Measurements from ENCODE around the gene EMX1. TPM values are rescaled to one million over a fixed set of nuclear protein-coding genes. Genes with fewer than 3 reads are reported as not detected.
A peak's percentile ranks its signal among the peaks of the same experiment; 100 is the strongest.

EMX1 gene
- polyA plus RNA-seq, 1 donor: 0.22 TPM

- no CpG with 5 or more reads among the region's 16 CpGs for WGBS (ENCODE audit: insufficient coverage, low lambda C conversion rate)
- Histone ChIP-seq H3K36me3 (ENCODE audit: control insufficient read depth, insufficient read depth, low read length) (peaks cover 2% of the 10 kb centered on the region), H3K9me3 (ENCODE audit: control insufficient read depth, low read depth, low read length) (no peaks in the 10 kb centered on the region), H3K4me3 (ENCODE audit: low read length) (no peak overlapping the region), H3K27me3 (ENCODE audit: control insufficient read depth, insufficient read depth, low read length) (no peaks in the 10 kb centered on the region), H3K4me1 (ENCODE audit: control insufficient read depth, insufficient read depth, low read length) (no peaks in the 10 kb centered on the region), H3K27ac (ENCODE audit: low read length) (no peak overlapping the region)
- no peak for DNase-seq
These were observed 27.6 kb downstream of the EMX1 start for GRCh38 chr2:72944804-72945449.

- Histone ChIP-seq H3K36me3 (ENCODE audit: control insufficient read depth, insufficient read depth, low read length) (peaks cover 2% of the 10 kb centered on the region), H3K4me3 (ENCODE audit: low read length) (no peak overlapping the region), H3K27me3 (ENCODE audit: control insufficient read depth, insufficient read depth, low read length) (no peaks in the 10 kb centered on the region), H3K9me3 (ENCODE audit: control insufficient read depth, low read depth, low read length) (no peaks in the 10 kb centered on the region), H3K4me1 (ENCODE audit: control insufficient read depth, insufficient read depth, low read length) (no peaks in the 10 kb centered on the region), H3K27ac (ENCODE audit: low read length) (no peak overlapping the region)
- no peak for DNase-seq
- no CpG with 5 or more reads among the region's 9 CpGs for WGBS (ENCODE audit: insufficient coverage, low lambda C conversion rate)
These were observed 28.2 kb downstream of the EMX1 start for GRCh38 chr2:72945450-72946019.

- no peak overlapping the region for H3K4me3 ChIP-seq (ENCODE audit: low read length)
- H3K36me3 ChIP-seq (ENCODE audit: control insufficient read depth, insufficient read depth, low read length): peaks cover 2% of the 10 kb centered on the region
- H3K27ac ChIP-seq (ENCODE audit: low read length): no peak overlapping the region
- no CpG with 5 or more reads among the region's 9 CpGs for WGBS (ENCODE audit: insufficient coverage, low lambda C conversion rate)
- DNase-seq: no peak
- no peaks in the 10 kb centered on the region for H3K9me3 ChIP-seq (ENCODE audit: control insufficient read depth, low read depth, low read length)
- no peaks in the 10 kb centered on the region for H3K27me3 ChIP-seq (ENCODE audit: control insufficient read depth, insufficient read depth, low read length)
- no peaks in the 10 kb centered on the region for H3K4me1 ChIP-seq (ENCODE audit: control insufficient read depth, insufficient read depth, low read length)
These were observed 29.1 kb downstream of the EMX1 start for GRCh38 chr2:72946466-72946865.

GRCh38 chr2:72947952-72948830 lies 30.9 kb downstream of the EMX1 start:
- no peaks in the 10 kb centered on the region for H3K9me3 ChIP-seq (ENCODE audit: control insufficient read depth, low read depth, low read length)
- H3K4me1 ChIP-seq (ENCODE audit: control insufficient read depth, insufficient read depth, low read length): no peaks in the 10 kb centered on the region
- no peaks in the 10 kb centered on the region for H3K27me3 ChIP-seq (ENCODE audit: control insufficient read depth, insufficient read depth, low read length)
- WGBS (ENCODE audit: insufficient coverage, low lambda C conversion rate): 68% methylated on average over 2 of the region's 10 CpGs
- no peak overlapping the region for H3K4me3 ChIP-seq (ENCODE audit: low read length)
- no peak overlapping the region for H3K27ac ChIP-seq (ENCODE audit: low read length)
- H3K36me3 ChIP-seq (ENCODE audit: control insufficient read depth, insufficient read depth, low read length): peaks cover 2% of the 10 kb centered on the region
- DNase-seq: no peak

- no peak overlapping the region for H3K27ac ChIP-seq (ENCODE audit: low read length)
- peak; percentile 18 to 56 for DNase-seq
- H3K4me1 ChIP-seq (ENCODE audit: control insufficient read depth, insufficient read depth, low read length): no peaks in the 10 kb centered on the region
- no peaks in the 10 kb centered on the region for H3K9me3 ChIP-seq (ENCODE audit: control insufficient read depth, low read depth, low read length)
- peaks cover under 1% of the 10 kb centered on the region for H3K36me3 ChIP-seq (ENCODE audit: control insufficient read depth, insufficient read depth, low read length)
- WGBS (ENCODE audit: insufficient coverage, low lambda C conversion rate): no CpG with 5 or more reads among the region's 2 CpGs
- H3K4me3 ChIP-seq (ENCODE audit: low read length): no peak overlapping the region
- no peaks in the 10 kb centered on the region for H3K27me3 ChIP-seq (ENCODE audit: control insufficient read depth, insufficient read depth, low read length)
These were observed 31.7 kb downstream of the EMX1 start for GRCh38 chr2:72949045-72949444.

GRCh38 chr2:72949642-72950041 lies 32.3 kb downstream of the EMX1 start:
- H3K9me3 ChIP-seq (ENCODE audit: control insufficient read depth, low read depth, low read length): no peaks in the 10 kb centered on the region
- no peak overlapping the region for H3K4me3 ChIP-seq (ENCODE audit: low read length)
- no peak for DNase-seq
- no peaks in the 10 kb centered on the region for H3K36me3 ChIP-seq (ENCODE audit: control insufficient read depth, insufficient read depth, low read length)
- no peaks in the 10 kb centered on the region for H3K27me3 ChIP-seq (ENCODE audit: control insufficient read depth, insufficient read depth, low read length)
- H3K27ac ChIP-seq (ENCODE audit: low read length): no peak overlapping the region
- H3K4me1 ChIP-seq (ENCODE audit: control insufficient read depth, insufficient read depth, low read length): no peaks in the 10 kb centered on the region
- no CpG with 5 or more reads among the region's 4 CpGs for WGBS (ENCODE audit: insufficient coverage, low lambda C conversion rate)

- Histone ChIP-seq H3K36me3 (ENCODE audit: control insufficient read depth, insufficient read depth, low read length) (no peaks in the 10 kb centered on the region), H3K9me3 (ENCODE audit: control insufficient read depth, low read depth, low read length) (no peaks in the 10 kb centered on the region), H3K4me1 (ENCODE audit: control insufficient read depth, insufficient read depth, low read length) (no peaks in the 10 kb centered on the region), H3K27ac (ENCODE audit: low read length) (no peak overlapping the region), H3K27me3 (ENCODE audit: control insufficient read depth, insufficient read depth, low read length) (no peaks in the 10 kb centered on the region), H3K4me3 (ENCODE audit: low read length) (no peak overlapping the region)
- DNase-seq: no peak
- WGBS (ENCODE audit: insufficient coverage, low lambda C conversion rate): no CpG with 5 or more reads among the region's 13 CpGs
These were observed 33.4 kb downstream of the EMX1 start for GRCh38 chr2:72950558-72951255.

GRCh38 chr2:72951303-72952095 lies 34.2 kb downstream of the EMX1 start:
- Histone ChIP-seq H3K36me3 (ENCODE audit: control insufficient read depth, insufficient read depth, low read length) (no peaks in the 10 kb centered on the region), H3K9me3 (ENCODE audit: control insufficient read depth, low read depth, low read length) (no peaks in the 10 kb centered on the region), H3K27me3 (ENCODE audit: control insufficient read depth, insufficient read depth, low read length) (no peaks in the 10 kb centered on the region), H3K27ac (ENCODE audit: low read length) (no peak overlapping the region), H3K4me3 (ENCODE audit: low read length) (no peak overlapping the region), H3K4me1 (ENCODE audit: control insufficient read depth, insufficient read depth, low read length) (no peaks in the 10 kb centered on the region)
- no CpG with 5 or more reads among the region's 8 CpGs for WGBS (ENCODE audit: insufficient coverage, low lambda C conversion rate)
- no peak for DNase-seq

GRCh38 chr2:72952110-72952823 lies 34.9 kb downstream of the EMX1 start:
- H3K9me3 ChIP-seq (ENCODE audit: control insufficient read depth, low read depth, low read length): no peaks in the 10 kb centered on the region
- H3K27ac ChIP-seq (ENCODE audit: low read length): no peak overlapping the region
- H3K4me1 ChIP-seq (ENCODE audit: control insufficient read depth, insufficient read depth, low read length): no peaks in the 10 kb centered on the region
- DNase-seq: no peak
- no CpG with 5 or more reads among the region's 8 CpGs for WGBS (ENCODE audit: insufficient coverage, low lambda C conversion rate)
- H3K27me3 ChIP-seq (ENCODE audit: control insufficient read depth, insufficient read depth, low read length): no peaks in the 10 kb centered on the region
- H3K36me3 ChIP-seq (ENCODE audit: control insufficient read depth, insufficient read depth, low read length): peaks cover 6% of the 10 kb centered on the region
- H3K4me3 ChIP-seq (ENCODE audit: low read length): no peak overlapping the region
